Esophagus muscularis mucosa (tissue), 4 donors: ENCODE results near the gene INSIG1. TPM values are rescaled to one million over a fixed set of nuclear protein-coding genes. Genes with fewer than 3 reads are reported as not detected.

Experiments
- DNase-seq: peaks from one replicate; pipeline ENCODE4 v3.0.0-alpha.2; 2017; ENCODE audit errors: extremely low spot score
- H3K27ac ChIP-seq, 4 donors: fragments of 200-600 bp; sonication (generic); replicated peaks in 1 of 4; 1 replicate in 3 of 4; 2 replicates in 1 of 4; pipeline ENCODE4 v1.5.1; 2016 to 2019; ENCODE audit warnings: mild to moderate bottlenecking in 1 of 4
- H3K27me3 ChIP-seq, 4 donors: fragments of 200-600 bp; sonication (generic); one replicate each; pipeline versions ENCODE4 v1.5.1 to v1.6.0; 2016 to 2019
- H3K36me3 ChIP-seq, 4 donors: fragments of 200-600 bp; sonication (generic); one replicate each; pipeline ENCODE4 v1.5.1; 2016 to 2019
- H3K4me1 ChIP-seq, 4 donors: fragments of 200-600 bp; sonication (generic); one replicate each; pipeline ENCODE4 v1.5.1; 2016 to 2019
- H3K4me3 ChIP-seq, 4 donors: fragments of 200-600 bp; sonication (generic); 1 replicate in 2 of 4; 2 replicates in 2 of 4; pipeline ENCODE4 v1.5.1; 2016 to 2019; ENCODE audit warnings: mild to moderate bottlenecking in 4 of 4, moderate library complexity in 1 of 4
- H3K9me3 ChIP-seq, 4 donors: fragments of 200-600 bp; sonication (generic); 1 replicate in 3 of 4; 2 replicates in 1 of 4; pipeline ENCODE4 v1.5.1; 2016 to 2019
- CTCF ChIP-seq, 3 experiments: fragments of 200-600 bp in 2 of 3; fragments of 450-650 bp in 1 of 3; sonication (generic) in 2 of 3; IDR thresholded peaks; one replicate each; pipeline ENCODE4 v1.5.1; 2017 to 2019; ENCODE audit warnings: antibody characterized with exemption in 3 of 3, mild to moderate bottlenecking in 2 of 3, moderate library complexity in 1 of 3
- EP300 ChIP-seq: sonication (generic); formaldehyde crosslinking; IDR thresholded peaks from one replicate; pipeline ENCODE4 v1.6.1; 2017; ENCODE audit warnings: antibody characterized with exemption
- POLR2A ChIP-seq: fragments of 450-650 bp; IDR thresholded peaks from one replicate; pipeline ENCODE4 v1.6.1; 2017; ENCODE audit warnings: antibody characterized with exemption, moderate library complexity, mild to moderate bottlenecking, low read depth
- POLR2AphosphoS5 ChIP-seq, 2 donors: sonication (generic); formaldehyde crosslinking; IDR thresholded peaks; one replicate each; pipeline ENCODE4 v1.6.1; 2017; ENCODE audit warnings: antibody characterized with exemption in 2 of 2
- WGBS: methylation state at CpG from one replicate; pipeline ENCODE4 v1.1.5; 2018; 5-methylcytosine and 5-hydroxymethylcytosine counted together
- intact Hi-C: fragments of 100-400 bp; cut with DNase I; formaldehyde crosslinking; loops from one replicate; pipeline ENCODE4 v1.15.1; 2023
- total RNA-seq, 4 donors: library from RNA; depleted of rRNA; stranded (reverse); fragments of >200 nt; gene quantifications; one replicate each; pipeline versions ENCODE4 v1.1.0 to v1.2.1, GENCODE V29; 2016

Gene INSIG1
- total RNA-seq, 4 donors from 2014 or later: 25.3 to 63.5 (median 37.7) TPM

- intact Hi-C loops: no loop called here
- WGBS: 95% methylated on average over 3 of the region's 3 CpGs
Measured at GRCh38 chr7:155318245-155318644, 20.6 kb downstream of the INSIG1 start.

GRCh38 chr7:155322530-155322929, 24.9 kb downstream of the INSIG1 start:
- Histone ChIP-seq H3K4me3 (no peak overlapping the region), H3K27ac (no peak overlapping the region), H3K9me3 (no peaks in the 10 kb centered on the region), H3K36me3 (no peaks in the 10 kb centered on the region), H3K27me3 (peaks cover 0 to 49% (median 0%) of the 10 kb centered on the region in 4 donors), H3K4me1 (no peaks in the 10 kb centered on the region)
- intact Hi-C loops: no loop called here
- DNase-seq: no peak
- TF ChIP-seq CTCF (IDR thresholded peaks at IDR 0.05) (no peak), POLR2A (no peak), POLR2AphosphoS5 (IDR thresholded peaks at IDR 0.05) (no peak), EP300 (no peak)
- WGBS: 75% methylated on average over 10 of the region's 10 CpGs

More at GRCh38 chr7:155318245-155318644, 20.6 kb downstream of the INSIG1 start:
- Histone ChIP-seq H3K4me1 (no peaks in the 10 kb centered on the region), H3K9me3 (no peaks in the 10 kb centered on the region), H3K27me3 (peaks cover 0 to 24% (median 0%) of the 10 kb centered on the region in 4 donors), H3K36me3 (no peaks in the 10 kb centered on the region), H3K27ac (no peak overlapping the region), H3K4me3 (no peak overlapping the region)
- TF ChIP-seq EP300 (no peak), POLR2A (no peak), CTCF (IDR thresholded peaks at IDR 0.05) (no peak), POLR2AphosphoS5 (IDR thresholded peaks at IDR 0.05) (no peak)
- no peak for DNase-seq

DNA sequence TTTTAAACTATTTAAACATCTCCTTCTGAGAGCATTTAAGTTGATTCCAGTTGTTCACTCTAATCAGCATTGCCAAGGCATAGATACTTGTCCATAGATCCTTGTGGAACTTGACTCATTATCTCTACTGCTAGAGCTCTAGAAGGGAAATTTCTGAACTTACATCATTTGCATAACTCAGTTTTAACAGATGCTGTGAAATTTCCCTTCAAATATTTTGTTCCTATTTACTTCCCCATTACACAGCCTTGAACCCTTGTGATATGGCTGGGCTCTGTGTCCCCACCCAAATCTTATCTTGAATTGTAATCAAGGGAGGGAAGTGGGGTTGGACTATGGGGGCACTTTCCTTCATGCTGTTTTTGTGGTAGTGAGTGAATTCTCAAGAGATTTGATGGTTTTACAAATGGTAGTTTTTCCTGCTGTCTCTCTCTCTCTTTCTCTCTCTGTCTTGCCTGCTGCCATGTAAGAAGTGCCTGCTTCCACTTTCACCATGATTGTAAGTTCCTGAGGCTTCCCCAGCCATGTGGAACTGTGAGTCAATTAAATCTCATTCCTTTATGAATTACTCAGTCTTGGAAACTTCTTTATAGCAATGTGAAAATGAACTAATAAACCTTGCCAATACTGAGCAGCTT, 25.4 kb downstream of the INSIG1 start:
- Histone ChIP-seq H3K27ac (no peak overlapping the region), H3K4me3 (no peak overlapping the region), H3K36me3 (no peaks in the 10 kb centered on the region), H3K9me3 (no peaks in the 10 kb centered on the region), H3K4me1 (no peaks in the 10 kb centered on the region), H3K27me3 (peaks cover 0 to 54% (median 0%) of the 10 kb centered on the region in 4 donors)
- peak; percentile 42 for DNase-seq
- no peak for TF ChIP-seq POLR2A
- no peak for TF ChIP-seq EP300
- intact Hi-C loops: no loop called here

DNA sequence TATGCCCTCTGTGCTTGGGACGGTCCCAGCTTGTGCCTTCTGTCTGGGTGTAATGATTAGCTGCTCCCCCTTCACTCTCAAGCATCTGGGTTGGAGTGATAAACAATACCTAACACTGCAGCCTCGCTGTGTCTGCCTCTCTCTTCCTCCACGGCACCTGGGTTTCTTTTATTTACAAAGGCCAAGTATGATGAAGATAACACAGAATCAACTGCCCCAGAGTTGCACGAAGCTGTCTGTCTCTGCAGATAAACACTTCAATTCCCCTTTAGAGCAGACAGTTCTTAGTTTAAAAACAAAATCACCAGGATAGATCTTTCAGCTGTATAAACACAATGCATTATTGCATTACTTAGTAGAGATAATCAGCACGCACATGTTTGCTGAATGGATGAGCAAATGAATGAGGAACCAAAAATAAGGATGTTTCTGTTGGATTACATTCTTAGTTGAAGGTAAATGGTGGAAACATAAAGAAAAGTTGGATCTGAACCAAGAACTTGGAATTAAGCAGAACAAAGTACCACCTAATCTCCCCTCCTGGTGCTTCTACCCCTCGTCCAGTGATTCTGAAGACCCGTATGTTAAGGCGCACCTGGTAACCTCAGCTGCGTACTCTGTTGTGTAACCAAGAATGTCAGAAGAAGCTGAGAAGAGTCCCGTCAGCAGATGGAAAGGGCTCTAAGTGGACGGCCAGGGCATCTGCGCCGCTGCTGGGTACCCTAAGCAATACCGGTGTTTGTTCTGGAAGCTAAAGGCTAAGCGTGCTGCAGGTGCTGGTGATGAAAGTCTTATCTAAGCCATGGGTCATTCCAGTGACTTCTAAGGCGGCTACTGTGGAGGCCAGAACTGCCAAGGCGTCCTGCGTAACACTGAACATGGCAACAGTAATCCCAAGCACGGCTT, 26.6 kb downstream of the INSIG1 start:
- Histone ChIP-seq H3K36me3 (no peaks in the 10 kb centered on the region), H3K4me3 (no peak overlapping the region), H3K27me3 (peaks cover 0 to 54% (median 0%) of the 10 kb centered on the region in 4 donors), H3K4me1 (no peaks in the 10 kb centered on the region), H3K9me3 (no peaks in the 10 kb centered on the region), H3K27ac (no peak overlapping the region)
- no peak for TF ChIP-seq POLR2AphosphoS5 (IDR thresholded peaks at IDR 0.05)
- TF ChIP-seq POLR2A: no peak
- no peak for TF ChIP-seq EP300
- no peak for TF ChIP-seq CTCF (IDR thresholded peaks at IDR 0.05)
- intact Hi-C loops: no loop called here
- 59% methylated on average over 19 of the region's 19 CpGs for WGBS
- DNase-seq: no peak

GRCh38 chr7:155324918-155325235, 27.2 kb downstream of the INSIG1 start:
- no peaks in the 10 kb centered on the region for H3K36me3 ChIP-seq
- WGBS: 94% methylated on average over 2 of the region's 2 CpGs

More at GRCh38 chr7:155324918-155325235, 27.2 kb downstream of the INSIG1 start:
- TF ChIP-seq CTCF (IDR thresholded peaks at IDR 0.05) (no peak), EP300 (no peak), POLR2A (no peak), POLR2AphosphoS5 (IDR thresholded peaks at IDR 0.05) (no peak)
- no peaks in the 10 kb centered on the region for H3K4me1 ChIP-seq
- intact Hi-C loops: no loop called here
- no peaks in the 10 kb centered on the region for H3K9me3 ChIP-seq
- H3K4me3 ChIP-seq: no peak overlapping the region
- peaks cover 0 to 52% (median 0%) of the 10 kb centered on the region in 4 donors for H3K27me3 ChIP-seq
- no peak for DNase-seq
- H3K27ac ChIP-seq: no peak overlapping the region
